ENCODE results near the gene LRRC55.

LRRC55 gene

DNA sequence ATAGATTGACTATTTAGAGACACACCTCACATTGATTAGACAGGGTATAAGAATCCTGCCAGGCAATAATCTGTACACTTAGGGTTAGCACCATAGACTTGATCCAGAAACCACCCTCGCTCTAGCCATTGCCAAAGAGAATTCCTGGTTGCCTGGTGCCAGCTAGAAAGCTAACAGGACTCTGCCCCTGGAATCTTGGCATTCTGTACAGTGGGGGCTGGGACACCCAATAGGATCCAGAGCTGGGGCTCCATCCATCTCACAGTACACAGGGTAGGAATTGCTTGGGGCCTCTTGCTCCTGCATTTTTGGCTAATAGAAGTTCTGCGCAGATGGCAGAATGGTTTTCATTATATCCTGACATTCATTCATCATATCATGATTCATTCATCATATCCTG is 58.3 kb downstream of the LRRC55 start:
- Histone ChIP-seq H3K27ac (ENCODE audit: low read length) (no peak overlapping the region), H3K9ac (ENCODE audit: low read depth, low read length) (no peak overlapping the region), H3K36me3 (ENCODE audit: insufficient read depth, low read depth, low read length) (no peaks in the 10 kb centered on the region), H3K27me3 (ENCODE audit: insufficient read depth, low read length) (no peaks in the 10 kb centered on the region), H3K4me3 (ENCODE audit: low read length) (no peak overlapping the region), H3K9me3 (ENCODE audit: insufficient read depth, low read depth, low read length) (no peaks in the 10 kb centered on the region), H3K4me1 (ENCODE audit: insufficient read depth, low read length) (peaks cover 13% of the 10 kb centered on the region)

DNA sequence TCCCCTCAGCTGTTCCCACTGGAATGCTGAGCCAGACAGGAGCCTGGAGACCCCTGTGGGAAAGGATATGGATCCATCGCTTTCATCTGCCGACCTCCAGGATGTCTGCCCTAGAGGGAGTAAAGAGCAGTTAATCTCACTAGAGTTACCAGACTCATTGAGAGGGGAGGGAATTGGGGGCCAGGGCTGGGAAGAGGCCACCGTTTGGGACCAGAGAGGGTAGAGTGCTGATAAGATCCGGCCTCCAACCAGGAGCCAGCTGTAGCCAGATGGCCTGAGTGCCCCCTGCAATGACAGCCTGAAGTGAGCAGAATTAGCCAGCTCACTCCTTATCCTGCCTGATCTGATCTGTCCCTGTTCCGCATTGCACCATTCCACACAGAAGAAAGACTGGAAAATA is 59.0 kb downstream of the LRRC55 start:
- Histone ChIP-seq H3K27ac (ENCODE audit: low read length) (no peak overlapping the region), H3K27me3 (ENCODE audit: insufficient read depth, low read length) (no peaks in the 10 kb centered on the region), H3K36me3 (ENCODE audit: insufficient read depth, low read depth, low read length) (no peaks in the 10 kb centered on the region), H3K4me1 (ENCODE audit: insufficient read depth, low read length) (peaks cover 13% of the 10 kb centered on the region), H3K9me3 (ENCODE audit: insufficient read depth, low read depth, low read length) (no peaks in the 10 kb centered on the region), H3K4me3 (ENCODE audit: low read length) (no peak overlapping the region), H3K9ac (ENCODE audit: low read depth, low read length) (no peak overlapping the region)

All from iPS-20b (cell line).